HL-60 (cell line): Measurements from ENCODE around the gene ERFE.

Experiments used
- CTCF ChIP-seq: IDR thresholded peaks from one replicate; pipeline ENCODE4 v1.5.1; 2011; ENCODE audit warnings: low read length, control low read depth, inconsistent platforms; ENCODE audit not compliant: insufficient read depth
- GABPA ChIP-seq: IDR thresholded peaks from 2 replicates; pipeline ENCODE4 v1.6.1; 2012; ENCODE audit warnings: low read depth
- POLR2AphosphoS5 ChIP-seq: IDR thresholded peaks from 2 replicates; pipeline ENCODE4 v1.6.1; 2012; ENCODE audit warnings: low read depth

GRCh38 chr2:238134393-238134785, 24.4 kb upstream of the ERFE start:
- no peak for TF ChIP-seq CTCF
- no peak for TF ChIP-seq POLR2AphosphoS5
- no peak for TF ChIP-seq GABPA
